Loucy (cell line): ENCODE data around the gene CFAP20.

Experiments used
- H2AFZ ChIP-seq: fragments of 200-600 bp; sonication (generic); 2 replicates; pipeline ENCODE4 v1.6.0; 2016; ENCODE audit warnings: antibody characterized with exemption, mild to moderate bottlenecking, low read length, moderate library complexity
- H3F3A ChIP-seq: fragments of 200-600 bp; 2 replicates; pipeline ENCODE4 v1.6.0; 2016; ENCODE audit warnings: antibody characterized with exemption, low read depth, mild to moderate bottlenecking
- H3K27me3 ChIP-seq: fragments of 200-600 bp; sonication (generic); 2 replicates; pipeline ENCODE4 v1.6.1; 2014; ENCODE audit warnings: low read length, mild to moderate bottlenecking; ENCODE audit not compliant: insufficient read depth, poor library complexity, severe bottlenecking
- H3K36me3 ChIP-seq: fragments of 200-600 bp; sonication (generic); 2 replicates; pipeline ENCODE4 v1.6.1; 2016; ENCODE audit warnings: low read length; ENCODE audit not compliant: insufficient read depth
- H3K4me1 ChIP-seq: fragments of 200-600 bp; sonication (generic); 2 replicates; pipeline ENCODE4 v1.5.1; 2014; ENCODE audit warnings: low read length, mild to moderate bottlenecking; ENCODE audit not compliant: insufficient read depth, poor library complexity, severe bottlenecking
- H3K4me2 ChIP-seq: fragments of 200-600 bp; sonication (generic); 2 replicates; pipeline ENCODE4 v1.6.0; 2014; ENCODE audit warnings: antibody characterized with exemption, low read length, low read depth, mild to moderate bottlenecking; ENCODE audit not compliant: poor library complexity, severe bottlenecking
- H3K4me3 ChIP-seq: fragments of 200-600 bp; sonication (generic); 2 replicates; pipeline ENCODE4 v1.5.1; 2014; ENCODE audit warnings: low read length, mild to moderate bottlenecking, mixed read lengths; ENCODE audit not compliant: poor library complexity, severe bottlenecking
- H3K79me2 ChIP-seq: fragments of 200-600 bp; sonication (generic); 2 replicates; pipeline ENCODE4 v1.6.1; 2014; ENCODE audit warnings: low read length; ENCODE audit not compliant: insufficient read depth
- H3K9ac ChIP-seq: fragments of 200-600 bp; sonication (generic); 2 replicates; pipeline ENCODE4 v1.6.0; 2014; ENCODE audit warnings: mild to moderate bottlenecking, low read depth, low read length, moderate library complexity; ENCODE audit not compliant: poor library complexity, severe bottlenecking
- H3K9me2 ChIP-seq: fragments of 200-600 bp; sonication (generic); replicated peaks from 2 replicates; pipeline ENCODE4 v1.6.1; 2016; ENCODE audit warnings: low read depth, low read length, mixed read lengths
- H3K9me3 ChIP-seq: fragments of 200-600 bp; sonication (generic); 2 replicates; pipeline ENCODE4 v1.6.1; 2014; ENCODE audit warnings: mild to moderate bottlenecking, antibody characterized with exemption, low read length, low read depth; ENCODE audit not compliant: insufficient read depth
- H4K20me1 ChIP-seq: fragments of 200-600 bp; sonication (generic); 2 replicates; pipeline ENCODE4 v1.6.0; 2014; ENCODE audit warnings: antibody characterized with exemption, low read length, mild to moderate bottlenecking; ENCODE audit not compliant: insufficient read depth, poor library complexity, severe bottlenecking
- CTCF ChIP-seq: fragments of 200-600 bp; sonication (generic); conservative IDR thresholded peaks from 2 replicates; pipeline ENCODE4 v1.5.1; 2014; ENCODE audit warnings: mild to moderate bottlenecking, antibody characterized with exemption, low read length
- EZH2phosphoT487 ChIP-seq: fragments of 200-600 bp; IDR thresholded peaks from 2 replicates; pipeline ENCODE4 v1.6.1; 2018; ENCODE audit warnings: antibody characterized with exemption, mild to moderate bottlenecking, moderate library complexity, borderline replicate concordance

The CFAP20 gene

GRCh38 chr16:58125041-58125440 is 4.1 kb downstream of the CFAP20 start:
- H3F3A ChIP-seq = 0 out of 2 replicates have a peak, but pooled peaks cover 3% of the 10 kb centered on the region

GRCh38 chr16:58124601-58124915 is 4.6 kb downstream of the CFAP20 start:
- Histone ChIP-seq H3F3A (0 out of 2 replicates have a peak, but pooled peaks cover 3% of the 10 kb centered on the region), H3K4me1 (peaks cover 58% of the 10 kb centered on the region), H3K9me3 (no peaks in the 10 kb centered on the region), H3K4me2 (peak overlapping the region; percentile 99), H3K36me3 (no peaks in the 10 kb centered on the region), H3K4me3 (peak overlapping the region; percentile 55), H4K20me1 (peaks cover 80% of the 10 kb centered on the region), H3K9ac (peak overlapping the region; percentile 38), H3K9me2 (no peaks in the 10 kb centered on the region), H3K27me3 (no peaks in the 10 kb centered on the region), H3K79me2 (peaks cover 89% of the 10 kb centered on the region), H2AFZ (no peak overlapping the region)
- TF ChIP-seq EZH2phosphoT487 = no peak
- no peak for TF ChIP-seq CTCF

More at GRCh38 chr16:58125041-58125440, 4.1 kb downstream of the CFAP20 start:
- H3K4me3 ChIP-seq = peak overlapping the region; percentile 98
- peaks cover 58% of the 10 kb centered on the region for H3K4me1 ChIP-seq
- H3K27me3 ChIP-seq = no peaks in the 10 kb centered on the region
- H3K9ac ChIP-seq = no peak overlapping the region
- no peaks in the 10 kb centered on the region for H3K9me2 ChIP-seq
- peak overlapping the region; percentile 99 for H3K4me2 ChIP-seq
- H3K9me3 ChIP-seq = no peaks in the 10 kb centered on the region
- peaks cover 84% of the 10 kb centered on the region for H3K79me2 ChIP-seq
- peaks cover 78% of the 10 kb centered on the region for H4K20me1 ChIP-seq
- TF ChIP-seq EZH2phosphoT487 = no peak
- TF ChIP-seq CTCF = no peak
- H3K36me3 ChIP-seq = no peaks in the 10 kb centered on the region
- H2AFZ ChIP-seq = no peak overlapping the region

GRCh38 chr16:58123896-58124600 is 5.1 kb downstream of the CFAP20 start:
- Histone ChIP-seq H3F3A (0 out of 2 replicates have a peak, but pooled peaks cover 3% of the 10 kb centered on the region), H3K4me2 (peak overlapping the region; percentile 99), H4K20me1 (peaks cover 85% of the 10 kb centered on the region), H3K79me2 (peaks cover 94% of the 10 kb centered on the region), H2AFZ (no peak overlapping the region), H3K9me2 (no peaks in the 10 kb centered on the region), H3K9me3 (no peaks in the 10 kb centered on the region), H3K36me3 (no peaks in the 10 kb centered on the region), H3K4me1 (peaks cover 58% of the 10 kb centered on the region), H3K4me3 (peak overlapping the region; percentile 55), H3K9ac (peak overlapping the region; percentile 38), H3K27me3 (no peaks in the 10 kb centered on the region)
- TF ChIP-seq EZH2phosphoT487 (no peak), CTCF (no peak)
